ENCODE results near the gene MRPS26.

DNA sequence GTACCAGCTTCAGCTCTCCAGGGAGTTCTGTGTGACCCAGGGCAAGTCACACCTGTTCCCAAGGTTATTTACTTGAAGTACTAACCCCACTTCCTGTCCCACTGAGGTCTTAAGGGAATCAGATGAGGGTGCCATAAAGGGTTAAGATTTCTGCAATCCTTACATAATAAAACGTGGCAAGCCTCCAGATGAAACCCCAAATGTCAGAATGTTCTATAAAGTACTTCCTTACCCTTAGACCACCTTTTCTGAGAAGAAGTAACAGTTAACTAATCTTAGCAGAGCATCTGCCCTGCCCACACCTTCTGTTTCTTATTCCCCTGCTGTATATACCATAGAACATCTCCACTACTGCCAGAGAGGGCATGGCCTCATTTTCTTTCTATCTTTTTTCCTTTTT is 44.7 kb downstream of the MRPS26 start:
- TF ChIP-seq, protein P1, sequence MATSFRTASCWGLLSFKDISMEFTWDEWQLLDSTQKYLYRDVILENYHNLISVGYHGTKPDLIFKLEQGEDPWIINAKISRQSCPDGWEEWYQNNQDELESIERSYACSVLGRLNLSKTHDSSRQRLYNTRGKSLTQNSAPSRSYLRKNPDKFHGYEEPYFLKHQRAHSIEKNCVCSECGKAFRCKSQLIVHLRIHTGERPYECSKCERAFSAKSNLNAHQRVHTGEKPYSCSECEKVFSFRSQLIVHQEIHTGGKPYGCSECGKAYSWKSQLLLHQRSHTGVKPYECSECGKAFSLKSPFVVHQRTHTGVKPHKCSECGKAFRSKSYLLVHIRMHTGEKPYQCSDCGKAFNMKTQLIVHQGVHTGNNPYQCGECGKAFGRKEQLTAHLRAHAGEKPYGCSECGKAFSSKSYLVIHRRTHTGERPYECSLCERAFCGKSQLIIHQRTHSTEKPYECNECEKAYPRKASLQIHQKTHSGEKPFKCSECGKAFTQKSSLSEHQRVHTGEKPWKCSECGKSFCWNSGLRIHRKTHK (tag by site-specific recombination; IDR thresholded peaks at IDR 0.05), result no peak
- no peak for TF ChIP-seq ZNF785 (tag by site-specific recombination; IDR thresholded peaks at IDR 0.05)
- TF ChIP-seq, protein P2, sequence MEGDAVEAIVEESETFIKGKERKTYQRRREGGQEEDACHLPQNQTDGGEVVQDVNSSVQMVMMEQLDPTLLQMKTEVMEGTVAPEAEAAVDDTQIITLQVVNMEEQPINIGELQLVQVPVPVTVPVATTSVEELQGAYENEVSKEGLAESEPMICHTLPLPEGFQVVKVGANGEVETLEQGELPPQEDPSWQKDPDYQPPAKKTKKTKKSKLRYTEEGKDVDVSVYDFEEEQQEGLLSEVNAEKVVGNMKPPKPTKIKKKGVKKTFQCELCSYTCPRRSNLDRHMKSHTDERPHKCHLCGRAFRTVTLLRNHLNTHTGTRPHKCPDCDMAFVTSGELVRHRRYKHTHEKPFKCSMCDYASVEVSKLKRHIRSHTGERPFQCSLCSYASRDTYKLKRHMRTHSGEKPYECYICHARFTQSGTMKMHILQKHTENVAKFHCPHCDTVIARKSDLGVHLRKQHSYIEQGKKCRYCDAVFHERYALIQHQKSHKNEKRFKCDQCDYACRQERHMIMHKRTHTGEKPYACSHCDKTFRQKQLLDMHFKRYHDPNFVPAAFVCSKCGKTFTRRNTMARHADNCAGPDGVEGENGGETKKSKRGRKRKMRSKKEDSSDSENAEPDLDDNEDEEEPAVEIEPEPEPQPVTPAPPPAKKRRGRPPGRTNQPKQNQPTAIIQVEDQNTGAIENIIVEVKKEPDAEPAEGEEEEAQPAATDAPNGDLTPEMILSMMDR (tag by site-specific recombination; IDR thresholded peaks at IDR 0.05), result no peak
- TF ChIP-seq ZNF561 (tag by site-specific recombination; IDR thresholded peaks at IDR 0.05; ENCODE audit: borderline replicate concordance), result no peak
- TF ChIP-seq, protein P3, sequence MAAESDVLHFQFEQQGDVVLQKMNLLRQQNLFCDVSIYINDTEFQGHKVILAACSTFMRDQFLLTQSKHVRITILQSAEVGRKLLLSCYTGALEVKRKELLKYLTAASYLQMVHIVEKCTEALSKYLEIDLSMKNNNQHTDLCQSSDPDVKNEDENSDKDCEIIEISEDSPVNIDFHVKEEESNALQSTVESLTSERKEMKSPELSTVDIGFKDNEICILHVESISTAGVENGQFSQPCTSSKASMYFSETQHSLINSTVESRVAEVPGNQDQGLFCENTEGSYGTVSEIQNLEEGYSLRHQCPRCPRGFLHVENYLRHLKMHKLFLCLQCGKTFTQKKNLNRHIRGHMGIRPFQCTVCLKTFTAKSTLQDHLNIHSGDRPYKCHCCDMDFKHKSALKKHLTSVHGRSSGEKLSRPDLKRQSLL (tag by site-specific recombination; IDR thresholded peaks at IDR 0.05), result no peak
- TF ChIP-seq, protein P4, sequence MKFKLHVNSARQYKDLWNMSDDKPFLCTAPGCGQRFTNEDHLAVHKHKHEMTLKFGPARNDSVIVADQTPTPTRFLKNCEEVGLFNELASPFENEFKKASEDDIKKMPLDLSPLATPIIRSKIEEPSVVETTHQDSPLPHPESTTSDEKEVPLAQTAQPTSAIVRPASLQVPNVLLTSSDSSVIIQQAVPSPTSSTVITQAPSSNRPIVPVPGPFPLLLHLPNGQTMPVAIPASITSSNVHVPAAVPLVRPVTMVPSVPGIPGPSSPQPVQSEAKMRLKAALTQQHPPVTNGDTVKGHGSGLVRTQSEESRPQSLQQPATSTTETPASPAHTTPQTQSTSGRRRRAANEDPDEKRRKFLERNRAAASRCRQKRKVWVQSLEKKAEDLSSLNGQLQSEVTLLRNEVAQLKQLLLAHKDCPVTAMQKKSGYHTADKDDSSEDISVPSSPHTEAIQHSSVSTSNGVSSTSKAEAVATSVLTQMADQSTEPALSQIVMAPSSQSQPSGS (tag by site-specific recombination; IDR thresholded peaks at IDR 0.05; ENCODE audit: low read depth), result no peak
- TF ChIP-seq KLF10 (tag by site-specific recombination; IDR thresholded peaks at IDR 0.05), result no peak
- no peak for TF ChIP-seq ZNF600 (tag by site-specific recombination; IDR thresholded peaks at IDR 0.05)
- no peak for TF ChIP-seq ZFP3 (tag by site-specific recombination; IDR thresholded peaks at IDR 0.05; ENCODE audit: low read depth)
- no peak for TF ChIP-seq SCRT2 (tag by site-specific recombination; IDR thresholded peaks at IDR 0.05)
- no peak for TF ChIP-seq ZNF555 (tag by site-specific recombination; conservative IDR thresholded peaks at IDR 0.05)
- TF ChIP-seq ZNF416 (tag by site-specific recombination; IDR thresholded peaks at IDR 0.05), result no peak
- TF ChIP-seq ZFP41 (tag by site-specific recombination; IDR thresholded peaks at IDR 0.05; ENCODE audit: borderline replicate concordance), result no peak
